H9 (cell line): ENCODE measurements around the gene CNBP. TPM values are rescaled to one million over a fixed set of nuclear protein-coding genes. Genes with fewer than 3 reads are reported as not detected.

Source experiments
- DNase-seq: peaks from one replicate; pipeline ENCODE4 v3.0.0-alpha.2; 2017
- H2AFZ ChIP-seq: one replicate; pipeline ENCODE4 v1.6.1; 2013; ENCODE audit warnings: mild to moderate bottlenecking, low read length, control low read depth, moderate library complexity
- H2AK5ac ChIP-seq: 2 replicates; pipeline ENCODE4 v1.6.1; 2013; ENCODE audit warnings: low read length, control low read depth, mixed read lengths; ENCODE audit not compliant: insufficient read length
- H2BK120ac ChIP-seq: one replicate; pipeline ENCODE4 v1.6.1; 2013; ENCODE audit warnings: low read depth, mild to moderate bottlenecking, low read length, control low read depth, inconsistent platforms; ENCODE audit not compliant: poor library complexity, severe bottlenecking
- H2BK12ac ChIP-seq: 2 replicates; pipeline ENCODE4 v1.6.1; 2013; ENCODE audit warnings: low read length, control low read depth, mixed read lengths, low read depth; ENCODE audit not compliant: insufficient read length
- H2BK15ac ChIP-seq: 2 replicates; pipeline ENCODE4 v1.6.1; 2013; ENCODE audit warnings: low read depth, low read length, control low read depth
- H2BK20ac ChIP-seq: one replicate; pipeline ENCODE4 v1.6.1; 2013; ENCODE audit warnings: low read depth, mild to moderate bottlenecking, low read length, control low read depth, inconsistent platforms; ENCODE audit not compliant: poor library complexity, severe bottlenecking
- H2BK5ac ChIP-seq: 2 replicates; pipeline ENCODE4 v1.6.1; 2013; ENCODE audit warnings: low read length, control low read depth, mixed read lengths; ENCODE audit not compliant: insufficient read length
- H3K14ac ChIP-seq: 2 replicates; pipeline ENCODE4 v1.6.1; 2013; ENCODE audit warnings: low read length, control low read depth; ENCODE audit not compliant: insufficient read depth
- H3K18ac ChIP-seq: 2 replicates; pipeline ENCODE4 v1.6.1; 2013; ENCODE audit warnings: low read depth, mild to moderate bottlenecking, mixed read lengths, low read length, control low read depth; ENCODE audit not compliant: insufficient read length
- H3K23ac ChIP-seq: 2 replicates; pipeline ENCODE4 v1.6.1; 2013; ENCODE audit warnings: low read length, control low read depth, mixed read lengths, low read depth; ENCODE audit not compliant: insufficient read length
- H3K23me2 ChIP-seq: 2 replicates; pipeline ENCODE4 v1.6.1; 2013; ENCODE audit warnings: low read depth, mild to moderate bottlenecking, mixed read lengths, low read length, control low read depth; ENCODE audit not compliant: insufficient read length, poor library complexity, severe bottlenecking
- H3K27ac ChIP-seq: 2 replicates; pipeline ENCODE4 v1.5.1; 2013; ENCODE audit warnings: low read length, control low read depth, mixed read lengths, low read depth; ENCODE audit not compliant: insufficient read length
- H3K27me3 ChIP-seq: 2 replicates; pipeline ENCODE4 v1.6.1; 2013; ENCODE audit warnings: low read length, control low read depth, inconsistent platforms; ENCODE audit not compliant: insufficient read depth
- H3K4ac ChIP-seq: 2 replicates; pipeline ENCODE4 v1.6.1; 2013; ENCODE audit warnings: low read depth, mild to moderate bottlenecking, control low read depth, inconsistent platforms, low read length, moderate library complexity
- H3K4me1 ChIP-seq: 2 replicates; pipeline ENCODE4 v1.6.1; 2013; ENCODE audit warnings: low read length, control low read depth, inconsistent platforms; ENCODE audit not compliant: insufficient read depth
- H3K4me2 ChIP-seq: 2 replicates; pipeline ENCODE4 v1.6.1; 2013; ENCODE audit warnings: low read length, control low read depth, mixed read lengths; ENCODE audit not compliant: insufficient read length, insufficient read depth
- H3K56ac ChIP-seq: 2 replicates; pipeline ENCODE4 v1.6.1; 2013; ENCODE audit warnings: low read depth, mild to moderate bottlenecking, mixed read lengths, low read length, control low read depth; ENCODE audit not compliant: insufficient read length
- H3K79me1 ChIP-seq: 2 replicates; pipeline ENCODE4 v1.6.1; 2013; ENCODE audit warnings: low read depth, mild to moderate bottlenecking, moderate library complexity, low read length, control low read depth, inconsistent platforms; ENCODE audit not compliant: insufficient read depth, poor library complexity, severe bottlenecking
- H3K79me2 ChIP-seq: 2 replicates; pipeline ENCODE4 v1.6.1; 2013; ENCODE audit warnings: low read length, control low read depth, inconsistent platforms; ENCODE audit not compliant: insufficient read depth
- H3K9ac ChIP-seq: 2 replicates; pipeline ENCODE4 v1.6.1; 2013; ENCODE audit warnings: low read length, control low read depth, mixed read lengths; ENCODE audit not compliant: insufficient read length; ENCODE audit errors: extremely low read depth
- H3K9me3 ChIP-seq: one replicate; pipeline ENCODE4 v1.6.1; 2013; ENCODE audit warnings: low read depth, low read length, inconsistent platforms; ENCODE audit not compliant: control insufficient read depth
- H3T11ph ChIP-seq: one replicate; pipeline ENCODE4 v1.6.1; 2013; ENCODE audit warnings: mild to moderate bottlenecking, low read length, control low read depth, inconsistent platforms
- H4K20me1 ChIP-seq: one replicate; pipeline ENCODE4 v1.6.1; 2013; ENCODE audit not compliant: control insufficient read depth, insufficient read length, insufficient read depth
- H4K5ac ChIP-seq: 2 replicates; pipeline ENCODE4 v1.6.1; 2013; ENCODE audit warnings: low read depth, mild to moderate bottlenecking, mixed read lengths, low read length, control low read depth; ENCODE audit not compliant: insufficient read length
- H4K8ac ChIP-seq: replicated peaks from 2 replicates; pipeline ENCODE4 v1.6.1; 2013; ENCODE audit warnings: low read length, control low read depth, mixed read lengths, low read depth; ENCODE audit not compliant: insufficient read length
- H4K91ac ChIP-seq: 2 replicates; pipeline ENCODE4 v1.6.1; 2013; ENCODE audit warnings: low read depth, mild to moderate bottlenecking, moderate library complexity, mixed read lengths, low read length, control low read depth; ENCODE audit not compliant: insufficient read length
- H3K27ac Mint-ChIP-seq, 3 experiments: 2 replicates in 2 of 3; 3 replicates in 1 of 3; pipeline ENCODE4 v1.8.0; 2020 to 2021; ENCODE audit warnings: mixed read lengths in 3 of 3, mild to moderate bottlenecking in 1 of 3, moderate library complexity in 1 of 3
- H3K27me3 Mint-ChIP-seq: 2 replicates; pipeline ENCODE4 v1.8.0; 2021; ENCODE audit warnings: low read depth, mild to moderate bottlenecking, moderate library complexity, mixed read lengths
- H3K36me3 Mint-ChIP-seq, 3 experiments: 2 replicates in 2 of 3; 3 replicates in 1 of 3; pipeline ENCODE4 v1.8.0; 2020 to 2021; ENCODE audit warnings: low read depth in 3 of 3, mixed read lengths in 3 of 3; ENCODE audit not compliant: insufficient read depth in 1 of 3
- H3K4me1 Mint-ChIP-seq, 2 experiments: 2 replicates each; pipeline ENCODE4 v1.8.0; 2020; ENCODE audit warnings: mixed read lengths in 2 of 2
- H3K4me3 Mint-ChIP-seq, 2 experiments: 2 replicates in 1 of 2; 3 replicates in 1 of 2; pipeline ENCODE4 v1.8.0; 2020 to 2021; ENCODE audit warnings: mild to moderate bottlenecking in 2 of 2, mixed read lengths in 2 of 2, moderate library complexity in 1 of 2
- H3K9me3 Mint-ChIP-seq, 2 experiments: 2 replicates in 1 of 2; 3 replicates in 1 of 2; pipeline ENCODE4 v1.8.0; 2020; ENCODE audit warnings: mild to moderate bottlenecking in 2 of 2, mixed read lengths in 2 of 2, moderate library complexity in 1 of 2
- WGBS: extraction: QIAGEN DNeasy Blood & Tissue Kit; methylation state at CpG from one replicate; pipeline ENCODE4 v1.1.7; 2013; ENCODE audit warnings: missing lambda C conversion rate, low lambda C conversion rate, mixed read lengths; ENCODE audit not compliant: insufficient read length; ENCODE audit errors: extremely low coverage; 5-methylcytosine and 5-hydroxymethylcytosine counted together
- total RNA-seq: library from RNA; stranded (reverse); gene quantifications from 2 replicates; pipeline ENCODE4 v1.2.1, GENCODE V29; 2021
- TF ChIP-seq, protein P1 (sequence below): fragments of 200-600 bp; sonication (generic); conservative IDR thresholded peaks from 3 replicates; pipeline ENCODE4 v1.8.0; 2021; ENCODE audit warnings: antibody characterized with exemption, mild to moderate bottlenecking

CNBP gene
- total RNA-seq, 1 experiment from 2014 or later = 433 TPM

DNA sequence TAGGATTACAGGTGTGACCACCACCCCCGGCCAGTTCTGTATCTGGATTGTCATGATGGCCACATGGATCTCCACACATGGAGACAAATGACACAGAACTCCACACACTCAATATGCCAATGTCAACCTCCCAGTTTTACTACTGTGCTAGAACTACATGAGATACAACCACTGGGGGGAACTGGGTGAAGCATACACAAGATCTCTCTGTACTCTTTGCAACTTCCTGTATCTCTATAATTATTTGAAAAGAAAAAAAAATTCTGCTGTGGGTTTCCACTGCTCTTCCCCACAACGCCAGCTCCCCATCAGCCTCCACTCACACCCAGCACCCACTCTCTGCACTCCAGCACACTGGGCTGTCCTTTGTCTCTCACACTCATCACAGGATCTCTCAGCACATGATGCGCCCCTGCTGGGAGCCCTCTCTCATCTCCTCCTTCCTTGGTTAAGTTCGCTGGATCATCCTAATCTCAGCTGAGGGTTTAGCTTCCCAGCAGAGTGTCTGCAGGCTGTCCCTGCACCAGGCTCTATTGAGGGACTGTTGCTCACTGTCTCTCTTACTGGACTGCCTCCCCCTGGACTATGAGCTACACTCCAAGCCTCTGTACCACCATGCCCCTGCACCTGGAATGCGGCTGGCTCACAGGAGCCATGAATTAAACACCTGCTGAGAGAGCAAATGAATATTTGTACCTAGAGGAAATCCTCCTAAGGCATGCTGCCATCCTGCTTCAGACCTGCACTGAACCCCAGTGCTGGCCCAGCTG is 51.4 kb downstream of the CNBP start:
- H2BK20ac ChIP-seq = no peak overlapping the region
- no peak overlapping the region for H4K8ac ChIP-seq
- H3K79me1 ChIP-seq = no peaks in the 10 kb centered on the region
- no CpG with 5 or more reads among the region's 5 CpGs for WGBS
- no peak overlapping the region for H3K14ac ChIP-seq
- no peak overlapping the region for H2BK5ac ChIP-seq
- H3K9me3 ChIP-seq = no peaks in the 10 kb centered on the region
- Mint-ChIP-seq H3K4me3 (no peak overlapping the region), H3K9me3 (no peaks in the 10 kb centered on the region), H3K27me3 (no peaks in the 10 kb centered on the region), H3K36me3 (peaks cover 10 to 65% (median 50%) of the 10 kb centered on the region in 3 experiments; a peak in 6 of 7 replicates), H3K4me1 (no peaks in the 10 kb centered on the region), H3K27ac (peak overlapping the region in 1 of 3 experiments; percentile 14; a peak in 3 of 7 replicates)
- H2BK15ac ChIP-seq = no peak overlapping the region
- H3T11ph ChIP-seq = no peak overlapping the region
- no peaks in the 10 kb centered on the region for H3K23me2 ChIP-seq
- no peaks in the 10 kb centered on the region for H3K27me3 ChIP-seq
- H3K56ac ChIP-seq = no peak overlapping the region
- H3K4ac ChIP-seq = no peak overlapping the region
- no peak overlapping the region for H3K18ac ChIP-seq
- H3K27ac ChIP-seq = no peak overlapping the region
- H3K23ac ChIP-seq = no peak overlapping the region
- no peak overlapping the region for H3K4me2 ChIP-seq
- H2AFZ ChIP-seq = no peak overlapping the region
- no peak overlapping the region for H2AK5ac ChIP-seq
- DNase-seq = no peak
- H4K20me1 ChIP-seq = no peaks in the 10 kb centered on the region
- no peak overlapping the region for H2BK120ac ChIP-seq
- H3K79me2 ChIP-seq = no peaks in the 10 kb centered on the region
- no peak overlapping the region for H3K9ac ChIP-seq
- H2BK12ac ChIP-seq = no peak overlapping the region
- TF ChIP-seq, protein P1, sequence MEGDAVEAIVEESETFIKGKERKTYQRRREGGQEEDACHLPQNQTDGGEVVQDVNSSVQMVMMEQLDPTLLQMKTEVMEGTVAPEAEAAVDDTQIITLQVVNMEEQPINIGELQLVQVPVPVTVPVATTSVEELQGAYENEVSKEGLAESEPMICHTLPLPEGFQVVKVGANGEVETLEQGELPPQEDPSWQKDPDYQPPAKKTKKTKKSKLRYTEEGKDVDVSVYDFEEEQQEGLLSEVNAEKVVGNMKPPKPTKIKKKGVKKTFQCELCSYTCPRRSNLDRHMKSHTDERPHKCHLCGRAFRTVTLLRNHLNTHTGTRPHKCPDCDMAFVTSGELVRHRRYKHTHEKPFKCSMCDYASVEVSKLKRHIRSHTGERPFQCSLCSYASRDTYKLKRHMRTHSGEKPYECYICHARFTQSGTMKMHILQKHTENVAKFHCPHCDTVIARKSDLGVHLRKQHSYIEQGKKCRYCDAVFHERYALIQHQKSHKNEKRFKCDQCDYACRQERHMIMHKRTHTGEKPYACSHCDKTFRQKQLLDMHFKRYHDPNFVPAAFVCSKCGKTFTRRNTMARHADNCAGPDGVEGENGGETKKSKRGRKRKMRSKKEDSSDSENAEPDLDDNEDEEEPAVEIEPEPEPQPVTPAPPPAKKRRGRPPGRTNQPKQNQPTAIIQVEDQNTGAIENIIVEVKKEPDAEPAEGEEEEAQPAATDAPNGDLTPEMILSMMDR = no peak
- H4K91ac ChIP-seq = no peak overlapping the region
- no peak overlapping the region for H4K5ac ChIP-seq
- H3K4me1 ChIP-seq = no peaks in the 10 kb centered on the region
